ENCODE results near the gene ARMC2.

GRCh38 chr6:109013656-109014305 is 165.6 kb downstream of the ARMC2 start:
- TF ChIP-seq EZH2 (IDR thresholded peaks at IDR 0.05; ENCODE audit: borderline replicate concordance, low read length) (no peak), CTCF (conservative IDR thresholded peaks at IDR 0.05 in 1 of 2, IDR thresholded peaks at IDR 0.05 in 1 of 2; ENCODE audit: extremely low read depth in 1 of 2, insufficient read depth in 1 of 2, low read depth in 1 of 2, low read length in 2 of 2) (no peak)
